WTC11 (cell line): ENCODE results near the gene HES4. TPM values are rescaled to one million over a fixed set of nuclear protein-coding genes. Genes with fewer than 3 reads are reported as not detected.

ENCODE experiments used
- ATAC-seq: fragments of 200-7000 bp; cut with Tn5 transposase; 2 replicates; pipeline ENCODE4 v1.10.0; 2021; ENCODE audit warnings: mild to moderate bottlenecking, moderate library complexity
- CTCF ChIA-PET: fragments of 300-600 bp; sonication (Branson Sonifier 250); formaldehyde crosslinking; loops from one replicate; lab custom pipeline; 2021; ENCODE audit warnings: antibody characterized with exemption; lab: Charles Lee
- POLR2A ChIA-PET: fragments of 350-600 bp; sonication (Branson Sonifier 250); formaldehyde crosslinking; loops from one replicate; lab custom pipeline; 2021; ENCODE audit warnings: antibody characterized with exemption; lab: Charles Lee
- DNase-seq: peaks from one replicate; pipeline ENCODE4 v3.0.0; 2021; ENCODE audit warnings: low spot score
- H3K27ac Mint-ChIP-seq: 2 replicates; pipeline ENCODE4 v1.8.0; 2021; ENCODE audit warnings: mixed read lengths
- H3K27me3 Mint-ChIP-seq: 2 replicates; pipeline ENCODE4 v1.8.0; 2021; ENCODE audit warnings: low read depth, mild to moderate bottlenecking, moderate library complexity, mixed read lengths
- H3K36me3 Mint-ChIP-seq: 2 replicates; pipeline ENCODE4 v1.8.0; 2021; ENCODE audit warnings: mixed read lengths
- H3K4me1 Mint-ChIP-seq: 2 replicates; pipeline ENCODE4 v1.8.0; 2022; ENCODE audit warnings: mixed read lengths
- H3K4me3 Mint-ChIP-seq: 2 replicates; pipeline ENCODE4 v1.8.0; 2021; ENCODE audit warnings: mild to moderate bottlenecking, moderate library complexity, mixed read lengths
- H3K9me3 Mint-ChIP-seq: 2 replicates; pipeline ENCODE4 v1.8.0; 2021; ENCODE audit warnings: mixed read lengths
- ATF1 ChIP-seq: sonication (generic); formaldehyde crosslinking; IDR thresholded peaks from 2 replicates; pipeline ENCODE4 v1.8.1; 2023; ENCODE audit warnings: mild to moderate bottlenecking, moderate library complexity, missing genetic modification reagents
- ATF3 ChIP-seq: sonication (generic); formaldehyde crosslinking; conservative IDR thresholded peaks from 2 replicates; pipeline ENCODE4 v1.8.1; 2022; ENCODE audit warnings: mild to moderate bottlenecking, missing genetic modification reagents
- CDX4 ChIP-seq: fragments of 250-450 bp; sonication (Bioruptor Pico); IDR thresholded peaks from 2 replicates; pipeline ENCODE4 v1.9.0; 2021; ENCODE audit warnings: moderate library complexity, mild to moderate bottlenecking, inconsistent platforms, borderline replicate concordance
- CTCF ChIP-seq: fragments of 200-600 bp; IDR thresholded peaks from 2 replicates; pipeline ENCODE4 v1.8.0; 2022; ENCODE audit warnings: antibody characterized with exemption
- E2F1 ChIP-seq: sonication (generic); formaldehyde crosslinking; IDR thresholded peaks from 2 replicates; pipeline ENCODE4 v1.8.0; 2022; ENCODE audit warnings: mild to moderate bottlenecking, missing genetic modification reagents
- E2F4 ChIP-seq: sonication (generic); formaldehyde crosslinking; IDR thresholded peaks from 2 replicates; pipeline ENCODE4 v1.8.1; 2022; ENCODE audit warnings: low read depth, mild to moderate bottlenecking, moderate library complexity, missing genetic modification reagents, borderline replicate concordance
- EMX1 ChIP-seq: fragments of 250-450 bp; sonication (Bioruptor Pico); IDR thresholded peaks from 2 replicates; pipeline ENCODE4 v1.8.0; 2021; ENCODE audit warnings: mild to moderate bottlenecking
- ERG ChIP-seq: fragments of 250-450 bp; sonication (Bioruptor Pico); IDR thresholded peaks from 2 replicates; pipeline ENCODE4 v1.8.0; 2021; ENCODE audit warnings: mild to moderate bottlenecking
- ESRRA ChIP-seq: sonication (generic); formaldehyde crosslinking; IDR thresholded peaks from 2 replicates; pipeline ENCODE4 v1.8.1; 2022; ENCODE audit warnings: mild to moderate bottlenecking, missing genetic modification reagents, borderline replicate concordance
- GABPB1 ChIP-seq: sonication (generic); formaldehyde crosslinking; IDR thresholded peaks from 2 replicates; pipeline ENCODE4 v1.8.1; 2023; ENCODE audit warnings: mild to moderate bottlenecking, missing genetic modification reagents
- GRHL2 ChIP-seq: fragments of 250-450 bp; sonication (Bioruptor Pico); IDR thresholded peaks from 2 replicates; pipeline ENCODE4 v1.8.0; 2022; ENCODE audit warnings: mild to moderate bottlenecking, moderate library complexity; ENCODE audit not compliant: insufficient replicate concordance, severe bottlenecking
- GTF2I ChIP-seq: fragments of 250-450 bp; sonication (Bioruptor Pico); conservative IDR thresholded peaks from 2 replicates; pipeline ENCODE4 v1.4.0; 2021; ENCODE audit warnings: mild to moderate bottlenecking
- IRF1 ChIP-seq: sonication (generic); formaldehyde crosslinking; IDR thresholded peaks from 2 replicates; pipeline ENCODE4 v1.8.0; 2023; ENCODE audit warnings: missing genetic modification reagents
- JAZF1 ChIP-seq: fragments of 250-450 bp; sonication (Bioruptor Pico); IDR thresholded peaks from 2 replicates; pipeline ENCODE4 v1.9.0; 2021; ENCODE audit warnings: moderate library complexity, mild to moderate bottlenecking, inconsistent platforms
- NFE2L1 ChIP-seq: sonication (generic); formaldehyde crosslinking; IDR thresholded peaks from 2 replicates; pipeline ENCODE4 v1.8.1; 2023; ENCODE audit warnings: missing genetic modification reagents
- SMAD4 ChIP-seq: sonication (generic); formaldehyde crosslinking; IDR thresholded peaks from 2 replicates; pipeline ENCODE4 v1.8.0; 2022; ENCODE audit warnings: mild to moderate bottlenecking, missing genetic modification reagents
- USF2 ChIP-seq: sonication (generic); formaldehyde crosslinking; IDR thresholded peaks from 2 replicates; pipeline ENCODE4 v1.8.1; 2023; ENCODE audit warnings: mild to moderate bottlenecking, missing genetic modification reagents, moderate library complexity
- ZNF281 ChIP-seq: sonication (generic); formaldehyde crosslinking; IDR thresholded peaks from 2 replicates; pipeline ENCODE4 v1.8.0; 2023; ENCODE audit warnings: mild to moderate bottlenecking, missing genetic modification reagents
- ZNF416 ChIP-seq: fragments of 250-450 bp; sonication (Bioruptor Pico); IDR thresholded peaks from 2 replicates; pipeline ENCODE4 v1.9.0; 2021; ENCODE audit warnings: mild to moderate bottlenecking, inconsistent platforms
- ZNF512 ChIP-seq: sonication (generic); formaldehyde crosslinking; IDR thresholded peaks from 2 replicates; pipeline ENCODE4 v1.8.1; 2022; ENCODE audit warnings: missing genetic modification reagents, borderline replicate concordance
- total RNA-seq: library from RNA; stranded (reverse); gene quantifications from 3 replicates; pipeline ENCODE4 v1.2.3, GENCODE V29; 2021

The HES4 gene
- total RNA-seq, 1 experiment from 2014 or later, result 4.5 TPM

- TF ChIP-seq ERG (no peak), E2F1 (no peak), CDX4 (CRISPR knock-in tag) (no peak), GABPB1 (no peak)
These were observed 4.5 kb upstream of the HES4 start (continued) for GRCh38 chr1:1004420-1004779.

- Mint-ChIP-seq H3K4me1 (peaks cover 14% of the 10 kb centered on the region), H3K27me3 (peaks cover 75% of the 10 kb centered on the region), H3K4me3 (no peak overlapping the region), H3K27ac (no peak overlapping the region), H3K36me3 (no peaks in the 10 kb centered on the region), H3K9me3 (no peaks in the 10 kb centered on the region)
- ATAC-seq (no peak), DNase-seq (no peak)
- TF ChIP-seq NFE2L1 (CRISPR knock-in tag), result no peak
- TF ChIP-seq USF2 (CRISPR knock-in tag), result no peak
- no peak for TF ChIP-seq GTF2I
- no peak for TF ChIP-seq EMX1 (CRISPR knock-in tag)
- no peak for TF ChIP-seq CTCF
- TF ChIP-seq E2F4, result no peak
- no peak for TF ChIP-seq JAZF1 (CRISPR knock-in tag)
- TF ChIP-seq SMAD4 (CRISPR knock-in tag), result no peak
- no peak for TF ChIP-seq ATF3 (CRISPR knock-in tag)
- TF ChIP-seq ATF1 (CRISPR knock-in tag), result no peak
- no peak for TF ChIP-seq ZNF512 (CRISPR knock-in tag)
- no peak for TF ChIP-seq GRHL2 (CRISPR knock-in tag)
- no peak for TF ChIP-seq E2F1
- TF ChIP-seq ESRRA (CRISPR knock-in tag), result no peak
- no peak for TF ChIP-seq ZNF416 (CRISPR knock-in tag)
- TF ChIP-seq ZNF281 (CRISPR knock-in tag), result no peak
- TF ChIP-seq IRF1 (CRISPR knock-in tag), result no peak
- CTCF ChIA-PET, result interaction anchor here (0.5 to 3.2 kb wide), 7 partner anchors 10 to 243 kb away, joined by 3 to 36 read pairs (median 4); partner anchors contain the start of gene ISG15
- POLR2A ChIA-PET, result interaction anchor here (0.6 to 1.0 kb wide), 2 partner anchors 10 to 790 kb away, joined by 3 read pairs; partner anchors contain the start of gene ISG15
These were observed 3.9 kb upstream of the HES4 start for GRCh38 chr1:1003618-1004419.
